Measurements from ENCODE around the gene SDC3. TPM values are rescaled to one million over a fixed set of nuclear protein-coding genes. Genes with fewer than 3 reads are reported as not detected.

The SDC3 gene
- total and polyA plus RNA-seq, 2 donors (not counting 1 experiment from before 2014, with no cell fraction given) = 0.30 to 4.6 TPM

DNA sequence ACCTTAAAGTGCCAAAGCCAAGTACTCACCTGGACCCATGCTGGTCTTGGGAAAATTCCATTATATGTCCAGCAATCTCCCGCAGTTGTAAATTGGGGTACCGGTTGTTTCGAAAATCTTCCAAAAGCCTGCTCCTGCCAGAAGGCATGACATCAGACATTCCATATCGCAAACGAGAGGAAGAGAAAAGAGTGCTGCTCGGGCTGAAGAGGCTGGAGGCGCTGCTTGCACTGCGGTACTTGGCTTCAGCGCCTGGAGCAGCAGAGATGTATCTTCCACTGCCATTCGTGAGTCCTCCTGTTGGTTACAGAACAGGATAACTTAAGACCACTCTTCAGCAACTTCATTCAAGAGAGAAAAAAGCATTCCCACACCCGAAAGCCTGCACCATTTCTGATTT, 45.1 kb upstream of the SDC3 start:
- Mint-ChIP-seq H3K4me1 (peaks cover 16% of the 10 kb centered on the region), H3K4me3 (no peak overlapping the region), H3K27ac (no peak overlapping the region), H3K9me3 (ENCODE audit: insufficient read depth) (no peaks in the 10 kb centered on the region), H3K27me3 (no peaks in the 10 kb centered on the region)
- Histone ChIP-seq H3K9me3 (ENCODE audit: control extremely low read depth in 1 of 3, control insufficient read depth in 2 of 3, insufficient read depth in 1 of 3, low read length in 2 of 3) (no peaks in the 10 kb centered on the region), H3K4me1 (ENCODE audit: control insufficient read depth in 2 of 2, insufficient read depth in 2 of 2, low read length in 2 of 2) (no peaks in the 10 kb centered on the region), H3K4me3 (ENCODE audit: control extremely low read depth in 1 of 5, extremely low read depth in 1 of 5, insufficient read depth in 1 of 5, low read depth in 2 of 5, low read length in 4 of 5) (no peak overlapping the region), H4K20me1 (ENCODE audit: control insufficient read depth, insufficient read depth, low read length, poor library complexity, severe bottlenecking) (peaks cover 42% of the 10 kb centered on the region), H3K27ac (ENCODE audit: low read length in 2 of 2) (no peak overlapping the region), H3K27me3 (replicated peaks in 1 of 4; ENCODE audit: control extremely low read depth in 1 of 4, control insufficient read depth in 3 of 4, insufficient read depth in 4 of 4, low read length in 3 of 4) (no peaks in the 10 kb centered on the region), H3K79me2 (ENCODE audit: control insufficient read depth, insufficient read depth, low read length) (peaks cover 32% of the 10 kb centered on the region), H3K9ac (ENCODE audit: low read length) (no peak overlapping the region), H2AFZ (ENCODE audit: insufficient read depth, low read depth, low read length, poor library complexity, severe bottlenecking) (no peak overlapping the region), H3K36me3 (replicated peaks in 1 of 2; ENCODE audit: control extremely low read depth in 1 of 2, control insufficient read depth in 1 of 2, extremely low read depth in 1 of 2, insufficient read depth in 2 of 2, low read length in 1 of 2) (peaks cover 12 to 69% of the 10 kb centered on the region in 2 experiments), H3K4me2 (replicated peaks; ENCODE audit: low read depth, low read length, poor library complexity, severe bottlenecking) (no peak overlapping the region)
- ATAC-seq (ENCODE audit: low read depth) (no peak), DNase-seq (no peak)
- TF ChIP-seq CTCF (IDR thresholded peaks at IDR 0.05) = no peak
- TF ChIP-seq EZH2 (IDR thresholded peaks at IDR 0.05; ENCODE audit: borderline replicate concordance, insufficient read depth, low read depth, low read length, poor library complexity, severe bottlenecking) = no peak
- intact Hi-C loops (cut with micrococcal nuclease) = no loop called here
- CTCF ChIA-PET = no interaction called here
- POLR2A ChIA-PET = no interaction called here
- 93% methylated on average over 11 of the region's 11 CpGs for WGBS (ENCODE audit: insufficient coverage)

DNA sequence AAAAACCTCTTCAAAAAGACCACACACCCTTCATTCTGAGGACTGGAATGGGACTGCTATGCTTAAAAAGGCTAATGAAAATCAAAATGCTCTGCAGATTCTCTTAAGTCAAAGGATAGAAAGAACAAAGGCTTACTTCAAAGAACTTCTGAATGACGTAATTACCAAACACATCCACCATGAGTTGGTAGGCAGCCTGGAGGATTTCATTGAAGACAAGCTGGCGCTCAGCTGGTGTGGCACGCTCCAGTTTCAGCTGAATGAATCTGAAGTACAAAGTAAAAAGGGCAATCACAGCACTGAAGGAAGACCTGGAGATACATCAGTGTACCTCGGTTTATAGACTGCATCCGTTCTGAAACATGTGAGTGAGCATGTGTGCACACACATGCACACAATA, 43.5 kb upstream of the SDC3 start:
- CTCF ChIA-PET = interaction anchor here (0.6 to 1.1 kb wide), 2 partner anchors 23 to 36 kb away, joined by 3 to 4 read pairs; no protein-coding TSS in a partner anchor
- H3K4me3 ChIP-seq (ENCODE audit: control extremely low read depth in 1 of 5, extremely low read depth in 1 of 5, insufficient read depth in 1 of 5, low read depth in 2 of 5, low read length in 4 of 5) = no peak overlapping the region
- H3K27ac ChIP-seq (ENCODE audit: low read length in 2 of 2) = no peak overlapping the region
- H3K4me1 ChIP-seq (ENCODE audit: control insufficient read depth in 2 of 2, insufficient read depth in 2 of 2, low read length in 2 of 2) = no peaks in the 10 kb centered on the region
- H3K27me3 ChIP-seq (replicated peaks in 1 of 4; ENCODE audit: control extremely low read depth in 1 of 4, control insufficient read depth in 3 of 4, insufficient read depth in 4 of 4, low read length in 3 of 4) = no peaks in the 10 kb centered on the region
- Mint-ChIP-seq H3K4me1 (peaks cover 7% of the 10 kb centered on the region), H3K27ac (no peak overlapping the region), H3K9me3 (ENCODE audit: insufficient read depth) (no peaks in the 10 kb centered on the region), H3K27me3 (no peaks in the 10 kb centered on the region), H3K4me3 (no peak overlapping the region)
- intact Hi-C loops (cut with micrococcal nuclease) = no loop called here
- H2AFZ ChIP-seq (ENCODE audit: insufficient read depth, low read depth, low read length, poor library complexity, severe bottlenecking) = no peak overlapping the region
- peaks cover 35% of the 10 kb centered on the region for H3K79me2 ChIP-seq (ENCODE audit: control insufficient read depth, insufficient read depth, low read length)
- H3K9me3 ChIP-seq (ENCODE audit: control extremely low read depth in 1 of 3, control insufficient read depth in 2 of 3, insufficient read depth in 1 of 3, low read length in 2 of 3) = no peaks in the 10 kb centered on the region
- 100% methylated on average over 2 of the region's 5 CpGs for WGBS (ENCODE audit: insufficient coverage)
- H4K20me1 ChIP-seq (ENCODE audit: control insufficient read depth, insufficient read depth, low read length, poor library complexity, severe bottlenecking) = peaks cover 39% of the 10 kb centered on the region
- H3K4me2 ChIP-seq (replicated peaks; ENCODE audit: low read depth, low read length, poor library complexity, severe bottlenecking) = no peak overlapping the region
- no peak for TF ChIP-seq EZH2 (IDR thresholded peaks at IDR 0.05; ENCODE audit: borderline replicate concordance, insufficient read depth, low read depth, low read length, poor library complexity, severe bottlenecking)
- TF ChIP-seq CTCF (IDR thresholded peaks at IDR 0.05) = no peak
- peaks cover 4 to 74% of the 10 kb centered on the region in 2 experiments for H3K36me3 ChIP-seq (replicated peaks in 1 of 2; ENCODE audit: control extremely low read depth in 1 of 2, control insufficient read depth in 1 of 2, extremely low read depth in 1 of 2, insufficient read depth in 2 of 2, low read length in 1 of 2)
- H3K9ac ChIP-seq (ENCODE audit: low read length) = no peak overlapping the region
- no peak for DNase-seq
- ATAC-seq (ENCODE audit: low read depth) = no peak
- POLR2A ChIA-PET = no interaction called here

Data from B cell (primary cell).